Effector CD8-positive, alpha-beta T cell (primary cell): Measurements from ENCODE around the gene SP1.
"Not testable (repeated sequence)": the region's sequence is repeated elsewhere in the genome, so short reads cannot be mapped to it uniquely, and the experiment has no call there.

Experiments used
- DNase-seq: peaks from one replicate; lab custom pipeline; 2025; lab: John Stamatoyannopoulos, UW
- total RNA-seq, 4 experiments: gene quantifications; one replicate each; lab custom pipeline; 2026; lab: John Stamatoyannopoulos, UW

Gene SP1
- total RNA-seq = 203 to 282 (median 262) reads per million in 4 experiments

DNA sequence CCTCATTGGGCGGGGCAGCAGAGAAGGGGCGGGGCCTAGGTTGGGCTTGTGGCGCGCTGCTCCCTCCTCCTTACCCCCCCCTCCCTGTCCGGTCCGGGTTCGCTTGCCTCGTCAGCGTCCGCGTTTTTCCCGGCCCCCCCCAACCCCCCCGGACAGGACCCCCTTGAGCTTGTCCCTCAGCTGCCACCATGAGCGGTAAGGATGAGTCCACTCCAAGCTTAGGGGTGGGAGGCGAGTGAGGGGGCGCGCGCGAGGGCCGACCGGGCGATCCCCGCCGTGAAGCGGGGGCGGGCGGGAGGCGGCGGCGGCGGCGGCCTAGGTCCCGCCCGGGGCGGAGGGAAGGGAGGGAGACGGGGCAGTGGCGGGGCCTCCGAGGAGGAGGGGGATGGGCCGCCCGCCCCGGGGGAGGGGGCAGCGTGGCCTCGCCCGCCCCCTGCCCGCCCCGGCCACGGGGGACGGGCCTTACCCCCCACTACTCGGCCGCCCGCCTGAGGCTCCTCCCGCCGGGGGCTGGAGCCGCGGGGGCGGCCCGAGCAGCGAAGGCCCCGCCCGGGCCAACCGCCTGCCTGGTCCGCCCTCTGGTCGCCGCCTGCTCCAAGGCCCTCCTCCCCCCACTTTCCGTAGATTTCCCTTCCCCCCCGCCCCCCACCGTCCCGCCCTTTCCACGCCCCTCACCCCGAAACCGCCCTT is at the start of gene SP1:
Gene SP1, plus strand, starts transcription at position 73 of the 690 bp plus-strand sequence. Its CDS starts 116 bp downstream, at position 189.
- peak; percentile 79 for DNase-seq

DNA sequence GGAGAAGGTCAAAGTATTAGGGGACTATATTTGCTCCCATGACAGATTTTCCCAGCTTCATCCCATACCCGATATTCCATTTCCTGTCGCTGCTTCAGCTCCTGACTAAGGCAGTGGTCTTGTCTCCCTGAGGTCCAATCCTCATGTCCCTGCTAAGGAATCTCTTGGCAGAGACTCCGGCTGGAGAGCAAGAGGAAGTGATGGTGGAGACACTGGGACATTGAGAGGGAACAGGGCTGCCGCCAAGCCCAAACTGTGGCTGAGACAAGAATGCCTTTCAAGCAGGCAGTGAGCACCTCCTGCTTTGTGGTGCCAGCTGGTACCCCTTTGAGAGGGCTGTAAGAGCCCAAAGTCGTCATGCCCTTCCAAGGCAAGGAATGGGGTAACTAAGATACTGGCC is 49.3 kb upstream of the SP1 start:
- DNase-seq = no peak

DNA sequence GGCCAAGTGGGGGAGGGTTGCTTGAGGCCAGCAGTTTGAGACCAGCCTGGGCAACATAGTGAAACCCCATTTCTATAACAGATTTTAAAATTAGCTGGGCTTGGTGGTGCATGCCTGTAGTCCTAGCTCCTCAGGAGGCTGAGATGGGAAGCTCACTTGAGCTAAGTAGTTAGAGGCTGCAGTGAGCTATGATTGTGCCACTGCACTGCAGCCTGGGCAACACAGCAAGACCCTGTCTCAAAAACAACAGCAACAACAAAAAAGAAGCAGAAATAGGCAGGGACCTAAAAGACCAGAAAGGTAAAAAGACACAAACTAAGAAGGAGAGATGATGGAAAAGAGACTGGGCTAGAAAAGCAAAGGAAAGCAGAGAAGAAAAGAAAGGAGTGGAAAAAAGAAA is 47.6 kb upstream of the SP1 start:
- DNase-seq = not testable (repeated sequence)

DNA sequence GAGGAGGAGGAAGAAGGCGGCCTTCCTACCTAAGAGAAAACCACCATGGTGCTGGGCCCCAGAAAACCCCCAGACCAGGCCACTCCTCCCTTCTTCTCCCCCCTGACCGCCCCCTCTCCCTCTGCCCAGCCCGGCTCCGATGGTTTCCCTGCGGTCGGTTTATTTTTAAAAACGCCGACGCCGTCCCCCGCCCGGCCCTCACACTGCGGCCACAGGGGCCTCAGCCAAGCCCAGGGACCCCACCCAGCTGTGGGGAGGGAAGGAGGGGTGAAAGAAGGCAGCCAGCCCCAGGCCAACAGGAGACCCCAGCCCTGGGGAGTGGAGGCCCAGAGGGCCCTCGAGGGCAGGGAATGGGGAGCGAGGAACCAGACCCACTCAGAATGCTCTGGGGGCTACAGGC is 47.2 kb upstream of the SP1 start:
- no peak for DNase-seq

DNA sequence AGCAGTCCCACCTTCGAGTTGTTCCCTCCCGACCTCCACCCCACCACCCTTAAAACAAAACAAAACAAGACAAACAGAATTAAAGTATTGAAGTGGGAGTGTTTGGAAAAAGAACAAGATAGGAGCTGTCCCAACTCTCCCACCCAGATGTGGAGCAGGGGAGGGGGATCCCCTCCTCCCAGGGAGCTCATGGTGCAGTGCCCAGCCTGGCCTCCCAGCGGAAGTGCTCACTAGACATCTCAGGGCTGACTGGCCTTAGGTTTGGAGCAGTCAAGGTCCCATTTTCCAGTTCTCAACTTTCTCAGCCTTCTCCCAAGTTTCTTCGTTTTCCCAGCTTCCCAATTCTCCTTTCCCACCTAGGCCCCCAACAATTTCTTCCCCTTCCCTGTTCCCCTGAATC is 46.7 kb upstream of the SP1 start:
- DNase-seq = no peak

DNA sequence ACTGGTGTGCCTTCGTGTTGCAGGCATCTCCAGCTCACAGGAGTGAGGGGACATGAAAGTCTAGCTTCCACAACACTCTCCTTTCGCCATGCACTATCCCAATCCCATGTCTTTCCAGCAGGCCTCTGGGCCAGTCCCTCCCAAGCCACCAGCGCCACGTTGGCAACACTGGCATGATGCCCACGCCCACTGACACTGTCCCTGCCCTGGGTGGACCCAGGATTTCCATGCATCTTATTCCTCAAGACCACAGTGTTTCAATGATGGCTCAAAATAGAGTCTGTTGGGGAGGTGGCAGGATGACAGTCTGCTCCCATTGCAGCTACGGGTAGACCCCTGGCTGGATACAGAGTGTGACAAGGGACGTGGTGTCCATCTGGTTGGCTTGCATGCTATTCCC is 46.1 kb upstream of the SP1 start:
- DNase-seq = no peak

DNA sequence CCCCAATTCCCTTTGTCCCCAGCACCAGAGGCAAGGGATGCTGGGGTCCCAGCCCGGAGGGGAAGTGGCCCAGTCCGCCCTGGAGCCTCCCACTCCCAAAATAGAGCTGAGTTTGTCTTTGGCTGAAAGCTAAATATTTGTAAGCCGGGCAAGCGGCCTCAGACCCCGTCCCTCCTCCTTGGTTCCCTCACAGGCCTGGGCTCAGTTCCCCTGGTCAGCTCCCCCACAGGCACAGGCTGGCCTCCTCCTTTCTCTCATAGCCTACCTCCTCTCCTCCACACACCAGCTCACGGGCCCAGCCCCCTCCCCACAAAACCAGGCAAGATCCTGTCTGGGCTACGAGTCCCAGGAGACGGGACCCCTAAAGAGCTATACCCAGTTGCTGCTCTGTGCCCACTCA is 45.2 kb upstream of the SP1 start:
- no peak for DNase-seq

DNA sequence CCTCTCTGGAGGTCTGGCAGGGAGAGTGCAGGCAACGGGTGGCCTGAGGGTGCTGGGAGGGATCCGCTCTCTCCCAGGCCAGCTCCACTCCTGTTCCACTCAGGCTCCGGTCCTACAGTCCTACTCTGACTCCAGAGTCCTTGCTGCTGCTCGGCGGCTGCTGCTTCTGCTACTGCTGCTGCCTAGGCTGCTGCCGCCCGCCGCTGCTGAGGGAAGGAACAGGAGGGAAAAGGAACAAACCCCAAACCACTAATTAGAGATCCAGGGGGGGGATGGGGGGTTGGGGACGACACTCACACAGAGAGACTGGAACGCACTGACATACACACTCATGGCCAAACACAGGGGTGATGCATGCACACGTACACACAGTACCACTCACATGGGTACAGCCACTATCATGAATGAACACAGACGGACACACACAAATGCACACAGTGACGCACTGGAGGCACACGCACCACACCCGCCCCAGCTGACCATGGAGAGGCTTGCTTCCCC is 43.7 kb upstream of the SP1 start, which contains the start of gene SP7:
Gene SP7, minus strand, starts transcription at position 174 of the 501 bp plus-strand sequence. CDS start 708 bp downstream, outside the sequence.
- DNase-seq = no peak

- no peak for DNase-seq
Observed at GRCh38 chr12:53338017-53338416, 42.0 kb upstream of the SP1 start.

GRCh38 chr12:53338916-53339315 is 41.1 kb upstream of the SP1 start:
- DNase-seq = no peak

DNA sequence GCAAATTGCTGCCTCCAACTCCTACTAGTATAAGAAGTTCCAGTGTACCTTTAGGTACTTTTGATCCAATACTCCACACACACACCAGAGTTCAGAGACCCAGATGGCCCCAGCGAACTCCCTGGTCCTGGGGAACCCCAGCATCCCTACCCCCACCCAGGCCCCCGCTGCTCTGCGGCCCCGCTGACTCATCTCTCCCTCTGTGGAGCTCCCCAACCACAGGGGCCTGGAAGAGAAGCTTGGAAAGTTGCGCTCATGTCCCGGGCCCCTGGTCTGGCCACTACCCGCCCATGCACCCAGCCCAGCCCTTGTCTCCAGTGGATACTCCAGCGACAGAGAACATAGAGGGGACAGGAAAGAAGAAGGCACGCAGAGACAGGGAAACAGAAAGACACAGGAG is 39.6 kb upstream of the SP1 start:
- no peak for DNase-seq

DNA sequence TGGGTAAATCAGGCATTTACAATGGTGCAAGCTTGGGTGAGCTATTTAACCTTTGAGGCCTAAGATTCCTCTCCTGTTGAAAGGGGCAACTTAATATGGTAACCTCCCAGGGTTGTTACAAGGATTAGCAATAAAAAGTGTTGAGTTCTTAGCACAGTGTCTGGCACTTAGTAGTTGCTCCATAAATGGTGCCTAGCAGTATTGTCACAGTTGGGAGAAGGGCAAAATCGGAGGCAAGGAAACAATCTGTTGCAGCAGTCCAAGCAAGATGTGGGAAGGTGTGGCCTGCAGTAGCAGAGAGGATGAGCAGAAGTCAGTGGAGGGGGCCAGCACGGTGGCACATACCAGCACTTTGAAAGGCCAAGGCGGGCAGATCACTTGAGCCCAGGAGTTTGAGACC is 36.5 kb upstream of the SP1 start:
- no peak for DNase-seq

DNA sequence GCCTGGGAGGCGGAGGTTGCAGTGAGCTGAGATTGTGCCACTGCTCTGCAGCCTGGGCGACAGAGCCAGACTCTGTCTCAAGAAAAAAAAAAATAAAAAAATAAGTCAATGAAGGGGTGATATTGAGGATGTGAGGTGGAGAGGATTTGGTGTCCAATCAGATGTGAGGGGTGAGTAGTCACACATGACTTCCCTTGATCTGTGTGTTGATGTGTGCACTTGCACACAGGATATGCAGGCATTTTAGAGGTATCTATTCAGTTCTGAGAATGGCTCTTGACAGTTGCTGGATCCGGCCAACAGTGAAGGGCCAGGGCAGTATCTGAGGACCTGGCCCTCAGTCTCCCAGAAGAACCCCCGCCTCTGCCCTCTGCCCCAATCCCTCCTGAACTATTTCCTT is 36.0 kb upstream of the SP1 start:
- DNase-seq = no peak

DNA sequence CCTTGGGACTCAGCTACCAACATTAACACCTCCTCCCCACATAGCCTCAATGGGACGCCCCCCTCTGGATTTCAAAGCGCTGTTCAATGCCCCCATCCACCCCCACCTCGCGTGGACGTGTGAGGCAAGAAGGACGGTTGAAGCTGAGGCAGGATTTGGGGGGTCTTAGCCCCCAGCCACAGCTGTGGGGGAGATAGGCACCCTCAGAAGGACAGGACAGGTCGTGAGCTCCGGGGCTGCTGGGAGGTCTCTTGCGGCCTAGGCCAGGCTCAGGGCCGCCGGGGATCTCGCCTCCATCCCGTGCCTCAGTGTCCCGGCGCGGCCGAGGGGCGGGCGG is 35.5 kb upstream of the SP1 start:
- DNase-seq = no peak

DNA sequence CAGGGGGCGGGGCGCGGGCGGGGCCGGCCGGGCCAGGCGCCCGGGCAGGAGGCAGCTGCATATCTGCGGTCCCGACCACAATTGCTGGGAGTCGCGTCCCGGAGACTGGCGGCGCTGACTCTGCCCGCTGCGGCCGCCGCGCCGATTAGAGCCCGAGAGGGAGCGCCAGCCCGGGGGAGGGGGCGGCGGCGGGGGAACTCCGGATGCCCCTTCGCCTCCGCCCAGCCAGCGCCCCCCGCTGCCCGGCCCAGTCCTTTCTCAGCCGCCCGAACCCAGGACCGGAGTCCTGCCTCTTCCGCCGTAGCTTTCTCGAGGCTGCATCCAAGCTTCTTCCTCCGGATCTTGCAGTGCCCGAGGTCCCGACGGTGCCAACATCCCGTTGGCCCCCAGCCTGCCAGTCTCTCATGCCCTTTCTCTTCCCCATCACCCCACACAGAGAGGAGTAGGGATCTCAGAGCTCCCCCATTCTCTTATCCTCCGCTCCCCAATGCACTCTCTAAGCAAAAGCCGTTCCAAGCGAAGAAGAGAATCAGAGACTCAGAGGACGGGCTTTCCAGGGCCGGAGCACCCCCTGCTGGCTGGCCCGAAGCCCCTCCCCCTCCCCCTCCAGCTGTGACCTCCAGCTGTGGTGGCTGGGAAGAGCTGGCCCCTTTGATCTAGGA is 35.0 kb upstream of the SP1 start:
- DNase-seq = peak; percentile 45

- no peak for DNase-seq
Observed at GRCh38 chr12:53345486-53346188, 34.3 kb upstream of the SP1 start.

DNA sequence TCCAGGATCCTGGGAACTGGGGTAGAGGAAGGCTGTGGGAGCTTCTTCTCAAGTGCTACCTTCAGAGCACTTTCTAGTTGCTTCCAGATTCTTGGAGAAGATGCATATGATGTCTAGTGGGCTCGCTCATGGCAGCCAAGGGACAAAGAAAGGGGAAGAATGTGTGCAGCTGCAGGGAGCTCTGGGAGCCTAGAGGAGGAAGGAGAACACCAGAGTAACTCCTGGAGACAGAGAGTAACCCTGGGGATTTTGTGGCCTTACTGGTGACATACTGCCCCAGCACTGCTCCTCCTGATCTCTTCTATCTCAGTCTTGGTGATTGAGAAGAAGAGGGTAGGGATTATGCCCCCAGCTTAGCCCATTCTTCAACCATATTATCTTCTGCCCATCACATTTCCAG is 33.5 kb upstream of the SP1 start:
- DNase-seq = no peak

DNA sequence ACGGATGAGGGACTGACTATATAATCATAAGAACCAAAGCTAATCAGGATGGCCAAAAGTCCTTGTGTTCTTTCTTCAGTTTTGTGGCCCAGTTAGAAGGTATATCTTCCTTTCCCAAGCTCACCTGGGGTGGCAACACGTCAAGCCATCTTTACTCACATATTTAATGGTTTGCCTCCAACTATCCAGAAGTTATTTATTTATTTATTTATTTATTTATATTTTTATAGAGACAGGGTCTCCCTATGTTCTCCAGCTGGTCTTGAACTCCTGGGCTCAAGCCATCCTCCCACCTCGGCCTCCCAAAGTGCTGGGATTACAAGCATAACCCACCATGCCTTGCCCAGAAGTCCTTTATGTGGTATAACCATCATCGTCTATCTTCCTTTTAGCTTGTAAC is 32.1 kb upstream of the SP1 start:
- DNase-seq = no peak

DNA sequence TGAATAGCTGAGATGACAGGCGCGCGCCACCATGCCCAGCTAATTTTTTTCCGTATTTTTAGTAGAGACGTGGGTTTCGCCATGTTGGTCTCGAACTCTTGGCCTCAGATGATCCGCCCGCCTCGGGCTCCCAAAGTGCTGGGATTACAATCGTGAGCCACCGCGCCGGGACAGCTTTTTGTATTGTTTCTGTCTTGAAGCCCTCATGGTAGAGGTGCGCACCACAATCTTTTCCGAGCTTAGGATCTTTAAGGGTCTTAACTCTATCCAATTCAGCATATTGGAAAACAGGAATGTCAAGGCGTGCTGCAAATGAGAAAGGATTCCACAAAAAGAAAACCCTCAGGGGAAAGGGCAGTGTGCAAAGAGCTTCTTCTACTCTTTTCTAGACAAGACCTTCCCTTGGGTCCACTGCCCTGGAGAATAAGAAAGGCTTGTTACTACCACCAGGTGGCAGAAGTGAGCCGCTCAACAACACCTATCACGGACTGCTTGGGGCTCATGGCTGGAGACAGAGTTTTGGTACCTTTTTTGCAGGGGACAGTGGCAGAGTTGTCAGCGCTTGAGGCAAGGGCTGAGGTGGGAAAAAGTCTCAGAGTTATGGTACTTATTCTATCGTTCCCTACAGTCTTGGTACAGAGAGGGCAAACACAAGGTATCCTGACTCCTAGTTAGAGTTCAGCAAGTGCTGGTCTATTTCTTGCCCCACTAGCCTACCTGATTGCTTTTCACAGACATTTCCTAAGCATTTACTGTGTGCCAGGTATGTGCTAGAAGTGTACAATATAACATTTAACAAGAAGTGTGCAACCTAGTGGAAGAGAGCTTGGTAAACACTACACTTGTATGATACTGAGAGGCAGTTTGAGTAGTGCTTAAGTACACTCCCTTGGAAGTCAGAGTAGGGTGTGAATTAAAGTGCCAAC is 27.4 kb upstream of the SP1 start:
- DNase-seq = peak; percentile 75

DNA sequence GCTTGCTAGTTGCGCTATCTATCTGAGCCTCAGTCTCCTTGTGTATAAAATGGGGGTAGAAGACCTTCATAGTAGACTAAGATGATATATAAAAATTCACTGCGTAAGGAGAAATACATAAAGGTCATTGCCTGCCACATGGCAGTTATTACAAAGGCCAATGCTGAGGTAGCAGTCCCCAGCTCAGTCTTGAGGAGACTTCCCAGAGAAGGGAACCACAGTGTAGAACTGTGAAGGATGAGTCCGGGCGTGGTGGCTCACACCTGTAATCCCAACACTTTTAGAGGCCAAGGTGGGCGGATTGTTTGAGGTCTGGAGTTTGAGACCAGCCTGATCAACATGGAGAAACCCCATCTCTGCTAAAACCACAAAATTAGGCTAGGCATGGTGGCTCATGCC is 26.7 kb upstream of the SP1 start:
- no peak for DNase-seq

DNA sequence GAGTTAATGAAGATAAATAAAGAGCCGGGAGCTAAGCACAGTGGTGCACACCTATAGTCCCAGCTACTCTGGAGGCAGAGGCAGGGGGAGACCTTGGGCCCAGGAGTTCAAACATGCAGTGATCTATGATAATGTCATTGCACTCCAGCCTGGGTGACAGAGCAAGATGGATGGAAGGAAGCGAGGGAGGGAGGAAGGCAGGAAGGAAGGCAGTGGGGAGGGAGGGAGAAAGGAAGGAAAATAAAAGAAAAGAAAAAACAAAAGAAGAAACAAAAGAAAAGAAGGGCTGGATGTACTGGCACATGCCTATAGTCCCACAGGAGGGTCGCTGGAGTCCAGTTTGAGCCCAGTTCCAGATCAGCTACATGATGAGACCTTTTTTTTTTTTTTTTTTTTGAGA is 24.9 kb upstream of the SP1 start:
- DNase-seq = no peak
